RCC 7860 (cell line): ENCODE data around the gene CROCC2.

ENCODE experiments used
- DNase-seq: peaks from one replicate; pipeline ENCODE4 v3.0.0-alpha.2; 2015; ENCODE audit warnings: low spot score
- FAIRE-seq: peaks from 2 replicates; lab custom pipeline; 2012; peaks lifted over from hg19 to GRCh38; lab: Jason Lieb, UNC

The CROCC2 gene

DNA sequence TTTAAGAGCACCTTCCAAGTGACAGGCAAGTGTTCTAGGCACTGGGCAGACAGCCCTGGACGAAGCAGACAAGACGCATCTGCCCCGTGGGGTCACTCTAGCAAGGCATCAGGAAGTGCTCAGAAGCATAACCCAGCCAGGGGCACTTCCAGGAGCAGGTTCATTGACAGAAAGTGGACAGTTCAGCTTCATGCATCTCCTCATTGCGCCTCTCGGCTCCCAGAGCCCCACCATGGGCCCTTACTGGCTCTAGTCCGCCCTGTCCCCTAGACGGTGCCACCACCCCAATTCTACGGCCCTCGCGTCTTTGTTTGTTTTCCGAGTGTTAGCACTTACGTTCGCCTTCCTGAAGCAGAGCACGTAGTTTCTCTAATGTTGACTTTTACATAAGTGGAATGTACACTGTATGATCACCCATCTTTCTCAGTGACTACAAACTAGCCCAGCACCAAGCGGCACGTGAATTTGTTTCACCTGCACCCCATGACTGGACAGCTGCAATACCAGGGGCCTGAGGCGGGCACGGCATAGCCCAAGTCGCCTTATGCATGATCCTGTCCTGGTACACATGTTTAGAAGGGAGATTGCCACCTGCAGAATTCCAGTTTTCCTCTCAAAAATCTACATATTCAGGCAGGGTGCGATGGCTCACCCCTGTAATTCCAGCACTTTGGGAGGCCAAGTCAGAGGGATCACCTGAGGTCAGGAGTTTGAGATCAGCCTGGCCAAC lies 125.5 kb downstream of the CROCC2 start:
- FAIRE-seq (no peak), DNase-seq (no peak)

DNA sequence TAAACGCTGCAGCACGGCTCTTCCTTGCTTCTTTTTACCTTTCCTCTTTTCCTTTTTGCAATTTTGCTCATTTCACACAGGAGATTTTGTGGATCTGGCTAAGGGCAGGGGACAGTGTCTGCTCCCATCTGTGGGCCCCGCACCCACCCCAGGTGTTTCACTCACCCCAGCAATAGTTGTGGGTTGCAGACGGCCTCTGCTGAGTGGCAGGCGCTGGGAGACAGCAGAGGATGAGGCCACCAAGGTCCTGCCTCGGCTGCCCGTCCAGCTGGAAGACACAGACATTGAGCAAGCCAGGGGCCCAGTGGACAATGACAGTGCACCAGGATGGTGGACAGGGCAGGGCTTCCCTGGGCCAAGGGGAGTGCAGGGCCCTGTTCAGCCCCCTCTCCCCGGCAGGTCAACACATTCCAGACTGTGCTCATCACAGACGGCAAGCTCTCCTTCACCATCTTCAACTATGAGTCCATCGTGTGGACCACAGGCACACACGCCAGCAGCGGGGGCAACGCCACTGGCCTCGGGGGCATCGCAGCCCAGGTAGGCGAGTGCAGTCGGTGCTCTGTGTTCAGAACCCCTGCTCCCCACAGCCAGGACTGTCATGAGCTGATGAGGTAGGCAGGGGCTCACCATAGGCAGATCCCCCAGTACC lies 127.3 kb downstream of the CROCC2 start:
- DNase-seq (no peak), FAIRE-seq (no peak)

DNA sequence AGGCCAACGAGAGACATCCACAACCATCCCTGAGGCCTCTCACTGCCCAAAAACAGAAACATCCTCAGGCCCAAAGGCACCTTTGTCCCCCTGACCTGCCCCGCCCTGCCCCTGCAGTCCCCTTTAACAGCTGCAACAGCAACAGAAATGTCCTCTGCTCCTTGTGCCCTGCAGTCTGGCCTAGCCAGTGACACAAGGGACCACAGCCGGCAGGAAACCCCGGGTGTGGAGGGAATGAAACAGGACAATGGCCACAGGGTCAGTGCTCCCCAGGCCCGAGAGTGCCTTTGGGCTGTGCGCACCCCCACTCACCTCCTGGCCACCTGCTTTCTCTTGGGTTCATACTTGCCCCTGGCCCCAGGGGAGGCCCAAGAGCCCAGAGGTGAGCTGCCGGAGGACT lies 127.9 kb downstream of the CROCC2 start:
- DNase-seq (no peak), FAIRE-seq (no peak)

DNA sequence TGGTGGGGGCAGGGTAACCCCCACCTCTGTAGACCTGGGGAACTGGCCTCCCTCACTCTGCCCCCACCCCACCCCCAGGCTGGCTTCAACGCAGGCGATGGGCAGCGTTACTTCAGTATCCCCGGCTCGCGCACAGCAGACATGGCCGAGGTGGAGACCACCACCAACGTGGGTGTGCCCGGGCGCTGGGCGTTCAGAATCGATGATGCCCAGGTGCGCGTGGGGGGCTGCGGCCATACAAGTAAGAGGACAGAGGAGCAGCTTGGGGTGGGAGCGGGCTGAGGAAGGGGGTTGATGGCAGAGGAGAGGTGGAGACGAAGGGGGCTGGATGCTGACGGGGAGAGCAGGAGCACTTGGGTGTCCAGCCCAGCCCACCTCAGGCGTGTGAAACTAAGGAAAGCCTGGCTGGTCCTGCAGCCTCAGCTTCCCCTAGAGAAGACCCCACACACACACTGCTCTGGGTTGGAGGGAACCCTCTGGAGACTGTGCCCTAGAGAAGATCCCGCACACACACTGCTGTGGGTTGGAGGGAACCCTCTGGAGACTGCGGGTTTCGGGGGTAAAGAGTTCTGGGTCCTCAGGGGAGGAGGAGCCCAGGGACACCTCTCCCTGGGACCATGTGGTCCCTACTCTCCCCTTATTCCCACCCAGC lies 128.5 kb downstream of the CROCC2 start:
- FAIRE-seq: no peak

DNA sequence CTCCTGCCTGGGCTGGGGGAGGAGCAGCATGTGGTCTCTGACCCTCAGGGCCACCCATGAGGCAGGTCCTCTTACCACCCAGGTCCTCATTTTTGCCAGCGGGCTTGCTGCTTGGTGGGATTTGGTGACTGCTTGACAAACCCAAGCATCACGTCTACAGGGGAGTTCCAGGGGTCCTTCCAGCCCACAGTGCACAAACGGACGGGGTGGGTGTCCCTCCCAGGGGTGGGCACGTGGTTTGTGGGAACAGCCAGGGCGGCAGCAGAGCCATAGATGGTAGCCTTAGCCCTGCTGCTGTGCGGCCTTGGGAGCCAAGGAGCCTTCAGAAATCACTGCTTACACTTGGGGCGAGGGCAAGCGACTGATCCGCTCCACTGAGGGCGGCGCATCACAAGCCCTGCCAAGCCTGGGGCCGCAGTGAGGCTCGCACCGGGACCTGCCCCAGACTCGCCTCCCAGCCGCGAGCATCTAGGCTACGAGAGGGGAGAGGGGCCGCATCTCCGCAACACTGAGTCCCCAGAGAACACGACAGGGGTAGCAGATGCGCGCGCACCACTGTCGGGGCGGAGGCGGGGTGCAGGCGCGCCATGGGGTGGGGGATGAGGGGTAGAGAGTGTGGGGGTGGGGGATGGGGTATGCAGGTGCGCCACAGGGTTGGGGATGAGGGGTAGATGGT lies 129.1 kb downstream of the CROCC2 start:
- DNase-seq (no peak), FAIRE-seq (no peak)

More for the DNA sequence above, 128.5 kb downstream of the CROCC2 start:
- DNase-seq: no peak

DNA sequence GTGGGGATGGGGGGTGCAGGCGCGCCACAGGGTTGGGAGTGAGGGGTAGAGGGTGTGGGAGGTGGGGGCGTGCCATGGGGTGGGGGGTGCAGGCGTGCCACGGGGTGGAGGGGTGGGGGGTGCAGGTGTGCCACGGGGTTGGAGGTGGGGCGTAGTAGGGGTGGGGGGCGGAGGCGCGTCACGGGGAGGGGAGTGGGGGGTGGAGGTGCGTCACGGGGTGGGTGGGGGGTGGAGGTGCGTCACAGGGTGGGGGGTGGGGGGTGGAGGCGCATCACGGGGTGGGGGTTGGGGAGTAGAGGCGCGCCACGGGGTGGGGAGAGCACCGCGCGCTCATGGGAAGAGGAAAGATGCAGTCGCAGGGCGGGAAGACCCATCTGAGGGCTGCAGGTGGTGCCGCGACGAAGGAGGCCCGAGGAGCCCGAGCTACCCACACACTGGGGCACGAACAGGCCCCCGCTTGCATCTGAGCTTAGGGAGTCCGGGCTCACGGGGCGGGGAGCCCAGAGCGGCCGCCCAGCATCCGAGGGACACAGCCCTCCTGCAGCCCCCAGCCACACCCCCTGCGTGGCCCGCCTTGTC lies 129.8 kb downstream of the CROCC2 start:
- FAIRE-seq (no peak), DNase-seq (no peak)

DNA sequence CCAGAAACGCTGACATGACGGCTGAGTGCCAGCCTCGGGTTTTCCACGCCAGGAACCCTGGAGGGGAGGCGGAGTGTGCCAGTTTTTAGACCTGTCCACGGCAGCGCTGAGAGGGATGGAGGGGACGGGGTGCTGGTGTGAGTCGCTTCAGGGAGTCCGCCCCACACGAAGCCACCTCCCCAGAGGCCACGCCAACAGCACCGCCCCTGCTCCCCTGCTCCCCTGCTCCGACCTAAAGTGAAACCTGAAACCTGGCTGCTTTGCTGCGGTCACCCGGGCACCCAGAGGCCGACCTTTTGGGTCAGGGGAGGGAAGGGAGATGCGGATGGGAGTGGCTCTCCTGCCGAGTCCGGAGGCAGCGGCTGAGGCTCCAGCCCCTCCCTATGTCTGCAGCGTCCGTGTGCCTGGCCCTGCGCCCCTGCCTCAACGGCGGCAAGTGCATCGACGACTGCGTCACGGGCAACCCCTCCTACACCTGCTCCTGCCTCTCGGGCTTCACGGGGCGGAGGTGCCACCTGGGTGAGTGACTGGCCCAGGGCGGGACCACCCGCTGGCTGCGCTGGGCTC lies 130.3 kb downstream of the CROCC2 start:
- DNase-seq (no peak), FAIRE-seq (no peak)

DNA sequence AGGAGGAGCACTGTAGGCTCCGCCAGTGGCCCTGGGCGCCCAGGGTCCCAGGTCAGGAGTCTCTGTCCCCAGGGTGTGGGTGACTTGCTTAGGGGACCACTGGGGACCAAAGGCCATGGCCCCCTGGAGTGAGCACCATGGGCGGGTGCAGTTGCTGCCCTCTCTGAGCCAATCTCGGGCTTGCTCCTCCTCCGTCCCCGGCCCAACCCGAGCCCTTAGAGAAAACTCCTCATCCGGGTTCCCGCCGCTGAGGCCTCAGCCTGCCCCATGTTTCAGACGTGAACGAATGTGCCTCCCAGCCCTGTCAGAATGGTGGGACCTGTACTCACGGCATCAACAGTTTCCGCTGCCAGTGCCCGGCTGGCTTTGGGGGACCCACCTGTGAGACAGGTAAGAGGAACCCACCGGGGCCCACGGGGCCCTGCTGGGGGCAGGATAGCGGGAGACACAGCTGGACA lies 130.9 kb downstream of the CROCC2 start:
- FAIRE-seq (no peak), DNase-seq (no peak)

DNA sequence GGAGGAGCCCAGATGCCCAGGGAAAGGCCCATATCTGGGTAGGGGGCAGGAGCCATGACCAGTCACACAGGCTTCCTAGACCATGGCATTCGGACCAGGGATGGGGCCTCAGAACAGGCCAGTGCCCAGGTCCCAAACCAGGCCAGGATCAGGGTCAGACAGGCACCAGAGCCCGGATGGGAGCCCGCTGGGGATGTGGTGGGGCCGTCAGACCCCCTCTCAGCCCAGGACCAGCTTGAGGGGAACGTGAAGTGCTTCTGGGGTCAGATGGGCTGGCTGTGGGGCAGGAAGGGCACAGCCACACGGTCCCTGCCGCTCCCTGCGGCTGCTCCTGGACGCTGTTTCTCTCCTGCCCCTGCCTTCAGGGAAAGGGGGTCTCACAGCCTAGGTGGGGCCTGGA lies 131.4 kb downstream of the CROCC2 start:
- no peak for DNase-seq
- no peak for FAIRE-seq

DNA sequence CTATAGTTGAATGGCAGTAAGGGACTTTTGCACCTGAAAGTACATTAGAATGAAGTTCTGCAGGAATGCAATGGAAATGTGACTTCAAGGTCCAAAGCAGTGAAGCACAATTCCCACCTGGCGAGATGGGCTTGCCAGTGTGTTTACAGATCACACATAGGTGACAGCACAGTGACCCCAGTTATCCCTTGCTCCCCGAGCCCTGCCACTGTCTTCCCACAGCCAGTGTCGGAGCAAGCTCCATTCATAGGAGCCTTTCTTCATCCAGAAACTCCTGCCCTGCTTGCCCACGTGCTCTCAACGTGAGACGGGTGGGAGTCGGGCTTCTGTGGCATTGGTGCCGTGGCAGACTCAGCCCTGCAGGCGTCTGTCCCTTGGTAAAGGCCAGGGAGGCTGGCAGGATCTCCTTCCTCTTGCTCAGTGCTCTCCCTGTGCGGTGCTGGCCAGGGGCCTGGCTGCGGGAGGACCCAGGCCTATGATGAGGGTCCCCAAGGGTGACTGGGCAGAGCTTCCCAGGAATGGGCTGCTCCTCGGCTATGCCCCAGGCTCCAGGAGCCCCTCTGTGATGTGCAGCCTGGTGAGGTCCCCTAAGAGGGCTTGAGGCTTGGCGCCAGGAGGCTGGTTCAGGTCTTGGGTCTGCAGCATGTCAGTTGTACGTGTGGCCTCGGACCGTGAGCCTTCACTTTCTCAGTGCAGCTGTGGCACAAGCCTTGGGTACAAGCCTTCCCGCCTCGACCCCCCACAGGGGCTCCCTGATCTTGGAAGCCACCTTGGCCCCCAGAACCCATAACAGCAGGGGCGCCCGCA lies 132.4 kb downstream of the CROCC2 start:
- FAIRE-seq (no peak), DNase-seq (no peak)

DNA sequence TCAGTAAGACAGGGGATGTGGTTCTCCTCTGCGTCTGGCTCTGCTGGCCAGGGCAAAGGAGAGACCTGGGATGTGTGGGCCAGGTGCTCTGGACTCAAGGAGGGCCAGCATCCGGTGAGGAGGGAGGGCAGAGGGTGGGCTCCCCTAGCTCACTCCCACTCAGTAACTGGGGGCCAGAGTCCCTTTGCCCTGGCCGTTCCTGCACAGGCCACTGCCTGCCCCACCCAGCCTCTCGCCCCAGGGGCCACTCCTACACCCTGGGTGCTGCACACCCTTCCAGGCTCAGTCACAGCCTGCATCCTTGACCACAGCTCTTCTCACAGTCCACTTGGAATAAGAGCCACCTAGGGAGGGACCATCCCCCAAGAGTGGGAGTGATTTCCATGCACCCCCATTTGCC lies 133.3 kb downstream of the CROCC2 start:
- no peak for DNase-seq
- FAIRE-seq: no peak

DNA sequence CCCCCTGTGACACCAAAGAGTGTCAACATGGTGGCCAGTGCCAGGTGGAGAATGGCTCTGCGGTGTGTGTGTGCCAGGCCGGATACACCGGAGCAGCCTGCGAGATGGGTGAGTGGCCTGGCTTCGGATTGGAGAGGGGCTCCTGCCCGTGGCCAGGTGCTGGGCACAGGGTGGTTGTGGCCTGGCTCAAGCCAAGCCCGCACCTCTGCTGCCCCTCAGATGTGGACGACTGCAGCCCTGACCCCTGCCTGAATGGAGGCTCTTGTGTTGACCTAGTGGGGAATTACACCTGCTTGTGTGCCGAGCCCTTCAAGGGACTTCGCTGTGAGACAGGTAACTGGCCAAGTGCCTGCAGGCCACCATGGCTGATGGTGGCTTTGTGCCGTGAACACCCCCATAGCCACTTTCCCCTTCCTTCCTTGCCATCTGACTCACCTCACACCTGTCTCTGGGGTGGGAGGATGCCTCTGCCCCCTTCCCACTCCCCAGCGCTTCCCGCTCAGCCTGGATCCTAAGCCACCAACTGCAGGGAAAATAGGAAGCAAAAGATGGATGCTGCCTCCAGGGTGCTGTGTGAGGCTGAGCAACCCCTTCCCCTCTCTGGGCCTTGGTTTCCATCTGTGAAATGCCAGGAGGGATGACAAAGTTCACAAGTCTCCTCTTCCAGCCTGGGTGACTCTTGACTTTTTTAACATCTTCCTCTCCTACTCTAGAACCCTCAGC lies 134.1 kb downstream of the CROCC2 start:
- no peak for DNase-seq
- FAIRE-seq: no peak

DNA sequence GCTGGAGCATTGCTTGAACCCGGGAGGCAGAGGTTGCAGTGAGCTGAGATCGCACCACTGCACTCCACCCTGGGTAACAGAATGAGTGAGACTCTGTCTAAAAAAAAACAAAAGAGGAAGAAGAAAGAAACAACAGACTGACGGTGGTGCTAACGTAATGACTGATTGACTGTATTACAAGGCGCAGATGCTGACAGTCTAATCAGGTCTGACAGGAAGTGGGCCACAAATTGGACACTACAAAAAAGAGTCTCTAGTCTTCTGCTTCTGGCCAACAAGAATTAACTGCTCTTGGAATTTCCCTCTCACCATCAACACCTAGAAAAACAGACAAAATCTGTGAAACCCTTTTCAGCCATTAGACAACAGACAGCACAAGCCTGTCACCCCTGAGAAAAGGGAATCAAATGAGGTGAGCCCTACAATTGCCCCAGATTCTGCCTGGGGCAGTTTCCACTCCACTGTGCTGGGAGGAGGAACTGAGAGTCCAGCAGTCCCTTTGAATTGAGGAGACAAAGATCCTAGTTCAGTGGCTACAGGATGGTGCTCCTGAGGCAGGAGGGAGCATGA lies 135.5 kb downstream of the CROCC2 start:
- DNase-seq (no peak), FAIRE-seq (no peak)
